CD14-positive monocyte (primary cell): Measurements from ENCODE around the gene PYGB. TPM values are rescaled to one million over a fixed set of nuclear protein-coding genes. Genes with fewer than 3 reads are reported as not detected.

Source experiments
- DNase-seq, 3 donors: peaks; one replicate each; pipeline ENCODE4 v3.0.0-alpha.2; 2011 to 2022
- H2AFZ ChIP-seq: 2 replicates; pipeline ENCODE4 v1.6.0; 2012; ENCODE audit warnings: mild to moderate bottlenecking, low read depth, low read length, inconsistent platforms; ENCODE audit not compliant: insufficient read depth, poor library complexity, severe bottlenecking
- H3K27ac ChIP-seq, 2 donors: 1 replicate in 1 of 2; 2 replicates in 1 of 2; pipeline ENCODE4 v1.5.1; 2012 to 2013; ENCODE audit warnings: low read length in 2 of 2, control low read depth in 1 of 2, inconsistent platforms in 1 of 2, low read depth in 1 of 2, mild to moderate bottlenecking in 1 of 2
- H3K27me3 ChIP-seq, 2 donors: one replicate each; pipeline versions ENCODE4 v1.6.0 to v1.6.1; 2011 to 2013; ENCODE audit warnings: low read length in 2 of 2; ENCODE audit not compliant: control insufficient read depth in 2 of 2, insufficient read depth in 2 of 2
- H3K36me3 ChIP-seq, 2 donors: replicated peaks in 1 of 2; 1 replicate in 1 of 2; 2 replicates in 1 of 2; pipeline versions ENCODE4 v1.5.1 to v1.6.1; 2012 to 2013; ENCODE audit warnings: low read length in 2 of 2, control low read depth in 1 of 2, inconsistent platforms in 1 of 2, mild to moderate bottlenecking in 1 of 2; ENCODE audit not compliant: insufficient read depth in 2 of 2, control insufficient read depth in 1 of 2
- H3K4me1 ChIP-seq, 2 donors: 1 replicate in 1 of 2; 2 replicates in 1 of 2; pipeline versions ENCODE4 v1.5.1 to v1.6.1; 2012 to 2013; ENCODE audit warnings: low read length in 2 of 2, control low read depth in 1 of 2, inconsistent platforms in 1 of 2, mild to moderate bottlenecking in 1 of 2, moderate library complexity in 1 of 2; ENCODE audit not compliant: insufficient read depth in 2 of 2, control insufficient read depth in 1 of 2
- H3K4me2 ChIP-seq: replicated peaks from 2 replicates; pipeline ENCODE3; 2012; ENCODE audit warnings: low read length, moderate library complexity, mild to moderate bottlenecking; ENCODE audit not compliant: poor library complexity, severe bottlenecking; ENCODE audit errors: extremely low read depth
- H3K4me3 ChIP-seq, 3 experiments: fragments of 200-600 bp in 1 of 3; sonication (generic) in 1 of 3; replicated peaks in 1 of 3; 1 replicate in 2 of 3; 2 replicates in 1 of 3; pipeline ENCODE4 v1.5.1; 2011 to 2013; ENCODE audit warnings: low read length in 3 of 3, mild to moderate bottlenecking in 3 of 3, control low read depth in 2 of 3, low read depth in 2 of 3, inconsistent platforms in 1 of 3, moderate library complexity in 1 of 3
- H3K79me2 ChIP-seq: 2 replicates; pipeline ENCODE4 v1.6.0; 2012; ENCODE audit warnings: mild to moderate bottlenecking, control low read depth, inconsistent platforms, low read length, moderate library complexity; ENCODE audit not compliant: insufficient read depth
- H3K9ac ChIP-seq: 2 replicates; pipeline ENCODE4 v1.6.0; 2017; ENCODE audit warnings: low read length, mild to moderate bottlenecking; ENCODE audit not compliant: insufficient read depth, poor library complexity, severe bottlenecking
- H3K9me3 ChIP-seq, 2 donors: replicated peaks in 1 of 2; 1 replicate in 1 of 2; 2 replicates in 1 of 2; pipeline versions ENCODE4 v1.5.1 to v1.6.1; 2012 to 2013; ENCODE audit warnings: low read length in 2 of 2, control low read depth in 1 of 2; ENCODE audit not compliant: control insufficient read depth in 1 of 2, insufficient read depth in 1 of 2
- H4K20me1 ChIP-seq: 2 replicates; pipeline ENCODE4 v1.6.0; 2012; ENCODE audit warnings: mild to moderate bottlenecking, low read length, control low read depth, moderate library complexity; ENCODE audit not compliant: insufficient read depth
- H3K27ac Mint-ChIP-seq, 7 donors: one replicate each; pipeline ENCODE4 v1.8.0; 2020; ENCODE audit warnings: mild to moderate bottlenecking in 7 of 7, mixed read lengths in 7 of 7, moderate library complexity in 6 of 7, inconsistent platforms in 2 of 7
- H3K27me3 Mint-ChIP-seq, 3 donors: one replicate each; pipeline ENCODE4 v1.8.0; 2021 to 2022; ENCODE audit warnings: low read depth in 3 of 3, mild to moderate bottlenecking in 3 of 3, mixed read lengths in 3 of 3, moderate library complexity in 3 of 3, inconsistent platforms in 1 of 3
- H3K36me3 Mint-ChIP-seq, 2 donors: one replicate each; pipeline ENCODE4 v1.8.0; 2020; ENCODE audit warnings: mixed read lengths in 2 of 2, inconsistent platforms in 1 of 2, mild to moderate bottlenecking in 1 of 2
- H3K4me1 Mint-ChIP-seq: one replicate; pipeline ENCODE4 v1.8.0; 2020; ENCODE audit warnings: mild to moderate bottlenecking, mixed read lengths
- H3K4me3 Mint-ChIP-seq, 2 donors: one replicate each; pipeline ENCODE4 v1.8.0; 2020; ENCODE audit warnings: mild to moderate bottlenecking in 2 of 2, mixed read lengths in 2 of 2, moderate library complexity in 1 of 2
- H3K9me3 Mint-ChIP-seq, 7 donors: one replicate each; pipeline ENCODE4 v1.8.0; 2020 to 2022; ENCODE audit warnings: mixed read lengths in 7 of 7, mild to moderate bottlenecking in 6 of 7, moderate library complexity in 6 of 7, inconsistent platforms in 2 of 7
- WGBS: methylation state at CpG from one replicate; pipeline ENCODE4 v1.1.5; 2013; ENCODE audit warnings: missing lambda C conversion rate; ENCODE audit not compliant: insufficient coverage; 5-methylcytosine and 5-hydroxymethylcytosine counted together
- intact Hi-C, 2 donors: fragments of 100-400 bp; cut with micrococcal nuclease; formaldehyde crosslinking; loops; one replicate each; pipeline versions ENCODE4 v1.15.0 to v1.15.1; 2023
- polyA plus RNA-seq, 3 donors: library from polyadenylated mRNA; depleted of rRNA in 1 of 3; unstranded in 2 of 3; stranded (reverse) in 1 of 3; fragments of 300-500 nt in 2 of 3; fragments of >200 nt in 1 of 3; fragmentation: Illumina TruSeq in 2 of 3; gene quantifications; 1 replicate in 2 of 3; 2 replicates in 1 of 3; pipeline ENCODE4 v1.2.3, GENCODE V29; 2012 to 2021
- TF ChIP-seq, protein P1 (sequence below): fragments of 200-600 bp; IDR thresholded peaks from one replicate; pipeline ENCODE4 v1.8.0; 2022; ENCODE audit warnings: antibody characterized with exemption, mild to moderate bottlenecking

PYGB gene
- polyA plus RNA-seq, 3 donors, result 26.6 to 33.2 (median 26.7) TPM

DNA sequence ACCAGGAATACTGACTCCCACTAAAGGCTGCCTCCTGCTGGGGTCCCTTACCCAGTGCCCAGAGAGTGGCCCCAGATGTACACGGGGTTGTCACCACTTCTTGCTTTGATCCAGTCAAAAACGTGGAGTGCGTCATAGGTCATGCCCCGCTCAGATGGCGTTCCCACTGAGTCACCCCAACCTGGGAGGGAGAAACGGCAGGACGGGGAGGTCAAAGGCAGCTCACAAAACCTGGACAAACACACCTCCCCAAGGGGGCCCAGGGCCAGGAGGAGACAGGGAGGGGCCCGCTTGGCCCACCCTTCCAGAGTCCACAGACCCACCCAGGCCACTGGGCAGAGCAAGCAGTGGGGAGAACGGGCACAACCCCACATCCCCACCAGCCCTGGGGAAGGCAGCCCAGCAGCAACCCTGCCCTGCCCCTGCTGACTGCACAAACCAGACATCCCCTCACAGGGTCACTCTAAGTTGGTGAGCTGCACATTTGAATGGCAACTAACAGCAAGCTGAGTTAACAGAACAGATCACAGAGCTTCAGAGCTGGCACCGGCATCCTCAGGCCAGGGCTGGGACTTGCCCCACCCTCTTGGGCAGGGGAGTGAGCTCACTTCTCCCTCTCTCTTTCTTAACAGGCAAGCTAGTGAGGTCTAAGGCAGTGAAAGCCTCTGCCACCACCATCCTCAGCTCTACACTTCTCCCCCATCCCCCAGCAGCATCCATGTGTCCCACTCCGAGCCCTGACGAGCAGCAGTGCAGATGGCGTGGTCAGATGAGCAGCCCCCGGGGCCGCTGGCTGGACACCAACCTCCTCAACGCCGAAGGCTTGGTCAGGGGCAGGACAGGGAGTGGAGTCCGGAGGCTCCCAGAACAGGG lies 61.7 kb downstream of the PYGB start:
- H3K36me3 Mint-ChIP-seq, result peaks cover 18 to 52% of the 10 kb centered on the region in 2 donors
- Histone ChIP-seq H3K36me3 (peaks cover 14 to 34% of the 10 kb centered on the region in 2 donors), H3K27ac (peak overlapping the region; percentile 82 to 92), H3K9me3 (no peaks in the 10 kb centered on the region), H2AFZ (no peak overlapping the region), H3K27me3 (no peaks in the 10 kb centered on the region), H3K4me3 (no peak overlapping the region), H3K79me2 (no peaks in the 10 kb centered on the region), H4K20me1 (no peaks in the 10 kb centered on the region), H3K4me2 (peak overlapping the region; percentile 69), H3K4me1 (peaks cover 25 to 28% of the 10 kb centered on the region in 2 donors), H3K9ac (peak overlapping the region; percentile 67)
- intact Hi-C loops, result loop anchor here (2.0 to 10.0 kb wide), 5 partner anchors 62 to 317 kb away; partner anchors contain the start of genes APMAP (in 2 of the 2), ABHD12 (in 1 of the 2) and PYGB (in 1 of the 2)
- H3K27ac Mint-ChIP-seq, result peak overlapping the region; percentile 72 to 100 (median 92)
- peaks cover 29% of the 10 kb centered on the region for H3K4me1 Mint-ChIP-seq
- no peaks in the 10 kb centered on the region for H3K9me3 Mint-ChIP-seq
- no peak overlapping the region for H3K4me3 Mint-ChIP-seq
- peaks cover 0 to 2% (median 0%) of the 10 kb centered on the region in 3 donors for H3K27me3 Mint-ChIP-seq
- WGBS, result 93% methylated on average over 14 of the region's 18 CpGs
- TF ChIP-seq, protein P1, sequence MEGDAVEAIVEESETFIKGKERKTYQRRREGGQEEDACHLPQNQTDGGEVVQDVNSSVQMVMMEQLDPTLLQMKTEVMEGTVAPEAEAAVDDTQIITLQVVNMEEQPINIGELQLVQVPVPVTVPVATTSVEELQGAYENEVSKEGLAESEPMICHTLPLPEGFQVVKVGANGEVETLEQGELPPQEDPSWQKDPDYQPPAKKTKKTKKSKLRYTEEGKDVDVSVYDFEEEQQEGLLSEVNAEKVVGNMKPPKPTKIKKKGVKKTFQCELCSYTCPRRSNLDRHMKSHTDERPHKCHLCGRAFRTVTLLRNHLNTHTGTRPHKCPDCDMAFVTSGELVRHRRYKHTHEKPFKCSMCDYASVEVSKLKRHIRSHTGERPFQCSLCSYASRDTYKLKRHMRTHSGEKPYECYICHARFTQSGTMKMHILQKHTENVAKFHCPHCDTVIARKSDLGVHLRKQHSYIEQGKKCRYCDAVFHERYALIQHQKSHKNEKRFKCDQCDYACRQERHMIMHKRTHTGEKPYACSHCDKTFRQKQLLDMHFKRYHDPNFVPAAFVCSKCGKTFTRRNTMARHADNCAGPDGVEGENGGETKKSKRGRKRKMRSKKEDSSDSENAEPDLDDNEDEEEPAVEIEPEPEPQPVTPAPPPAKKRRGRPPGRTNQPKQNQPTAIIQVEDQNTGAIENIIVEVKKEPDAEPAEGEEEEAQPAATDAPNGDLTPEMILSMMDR, result no peak
- peak; percentile 31 to 79 (median 66) for DNase-seq

DNA sequence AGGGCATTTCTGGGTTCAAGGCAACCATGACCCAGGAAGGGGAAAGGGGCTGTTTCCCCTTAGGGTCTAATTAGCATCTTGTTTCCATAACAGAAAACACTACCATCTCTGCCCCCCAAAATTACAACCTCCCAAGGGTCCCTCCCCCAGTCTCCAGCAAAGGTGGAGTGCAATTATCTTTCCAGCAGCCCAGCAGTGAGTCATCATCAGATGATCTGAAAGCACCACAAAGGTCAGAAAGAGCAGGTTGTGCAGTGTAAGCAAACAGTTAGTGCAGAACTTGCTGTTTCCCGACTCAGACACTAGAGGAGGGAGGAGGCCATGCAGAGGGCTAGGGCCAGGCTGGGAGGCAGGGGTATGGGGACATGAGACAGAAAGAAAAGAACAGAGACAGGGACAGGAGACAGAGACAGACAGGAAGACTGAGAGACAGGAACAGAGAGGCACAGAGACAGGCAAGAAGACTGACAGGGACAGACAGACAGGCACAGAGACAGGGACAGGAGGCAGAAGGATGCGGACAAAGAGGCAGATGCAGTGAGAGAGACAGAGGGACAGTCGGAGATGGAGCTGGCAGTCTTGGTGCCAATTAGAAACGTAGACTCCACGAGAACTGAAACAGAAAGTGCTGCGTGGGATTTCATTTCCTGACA lies 62.5 kb downstream of the PYGB start:
- Mint-ChIP-seq H3K36me3 (peaks cover 20 to 53% of the 10 kb centered on the region in 2 donors), H3K27me3 (peaks cover 0 to 2% (median 0%) of the 10 kb centered on the region in 3 donors), H3K9me3 (no peaks in the 10 kb centered on the region), H3K4me3 (peak overlapping the region; percentile 81 to 96), H3K27ac (peak overlapping the region; percentile 92 to 100 (median 96)), H3K4me1 (peaks cover 29% of the 10 kb centered on the region)
- peaks cover 12 to 39% of the 10 kb centered on the region in 2 donors for H3K36me3 ChIP-seq
- intact Hi-C loops, result loop anchor here (5.0 to 10.0 kb wide), 2 partner anchors 87 to 316 kb away; partner anchors contain the start of gene APMAP (in 1 of the 2)
- H4K20me1 ChIP-seq, result no peaks in the 10 kb centered on the region
- WGBS, result 27% methylated on average over 2 of the region's 6 CpGs
- peak overlapping the region; percentile 69 for H3K4me2 ChIP-seq
- H3K9ac ChIP-seq, result peak overlapping the region; percentile 67
- TF ChIP-seq, protein P1, result peak; percentile 43
- DNase-seq, result peak; percentile 84 to 92 (median 85)
- peak overlapping the region; percentile 14 to 64 (median 31) for H3K4me3 ChIP-seq
- H3K27ac ChIP-seq, result peak overlapping the region; percentile 82 to 92
- no peaks in the 10 kb centered on the region for H3K27me3 ChIP-seq
- peak overlapping the region; percentile 66 for H2AFZ ChIP-seq
- no peaks in the 10 kb centered on the region for H3K79me2 ChIP-seq
- H3K9me3 ChIP-seq, result no peaks in the 10 kb centered on the region
- peaks cover 25 to 28% of the 10 kb centered on the region in 2 donors for H3K4me1 ChIP-seq
